GM19467 (cell line): ENCODE results near the gene KBTBD12.

ENCODE experiments used
- ATAC-seq: cut with Tn5 transposase; IDR thresholded peaks from one replicate; pipeline ENCODE4 v1.9.1; 2021; ENCODE audit warnings: mild to moderate bottlenecking, moderate library complexity; ENCODE audit not compliant: unreplicated experiment

KBTBD12 gene

GRCh38 chr3:128009952-128010846, 95.2 kb downstream of the KBTBD12 start:
- no peak for ATAC-seq

GRCh38 chr3:128011140-128011539, 96.1 kb downstream of the KBTBD12 start:
- no peak for ATAC-seq

GRCh38 chr3:128012050-128012449, 97.0 kb downstream of the KBTBD12 start:
- ATAC-seq, result no peak

GRCh38 chr3:128014548-128014947, 99.5 kb downstream of the KBTBD12 start:
- no peak for ATAC-seq

GRCh38 chr3:128016502-128016901, 101.5 kb downstream of the KBTBD12 start:
- ATAC-seq, result no peak

GRCh38 chr3:128021768-128022372, 106.8 kb downstream of the KBTBD12 start:
- no peak for ATAC-seq

GRCh38 chr3:128033102-128033501, 118.1 kb downstream of the KBTBD12 start:
- no peak for ATAC-seq

GRCh38 chr3:128036119-128036518, 121.1 kb downstream of the KBTBD12 start:
- ATAC-seq, result no peak
